SIG-M5 (cell line): ENCODE measurements around the gene GATAD2A.

Experiments used
- DNase-seq: peaks from one replicate; lab custom pipeline; 2025; lab: John Stamatoyannopoulos, UW

GATAD2A gene

DNA sequence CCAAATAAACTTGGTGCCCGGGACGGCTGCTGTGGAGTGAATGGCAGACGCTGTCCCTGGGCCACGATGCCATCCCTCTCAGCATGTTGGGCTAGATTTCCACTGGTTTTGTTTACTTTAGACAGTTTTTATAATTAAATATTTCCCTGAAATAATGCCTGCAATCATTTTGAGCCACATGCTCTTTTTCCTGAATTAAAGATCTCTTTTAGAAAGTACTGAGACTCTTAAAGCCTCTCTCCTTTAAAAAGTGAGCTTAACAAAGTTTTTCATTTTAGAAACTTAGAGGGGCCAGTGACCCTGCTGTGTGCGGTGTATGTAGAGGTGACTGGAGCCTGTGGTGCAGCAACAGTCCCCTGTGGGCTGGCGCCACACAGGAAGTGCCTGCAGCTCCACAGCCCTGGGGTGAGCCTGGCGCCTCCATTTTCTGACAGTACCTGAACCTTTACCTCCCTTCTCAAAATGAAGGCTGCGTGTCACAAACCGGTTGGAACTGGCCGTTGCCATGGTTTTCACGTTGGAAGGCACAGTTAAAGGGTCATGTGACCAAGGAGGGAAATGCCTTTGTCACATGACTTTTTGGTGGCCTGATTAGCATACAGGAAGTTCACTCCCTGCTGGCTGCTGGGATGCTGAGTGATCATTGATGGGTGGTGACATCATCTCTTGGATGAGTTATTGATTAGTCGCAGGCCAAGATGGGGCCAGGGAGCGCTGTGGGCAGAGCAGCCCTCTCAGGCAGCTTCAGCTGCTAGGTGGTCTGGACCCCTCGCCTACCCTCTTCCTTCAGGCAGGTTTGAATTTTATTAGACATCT, 83.6 kb downstream of the GATAD2A start:
- DNase-seq: peak; percentile 25

DNA sequence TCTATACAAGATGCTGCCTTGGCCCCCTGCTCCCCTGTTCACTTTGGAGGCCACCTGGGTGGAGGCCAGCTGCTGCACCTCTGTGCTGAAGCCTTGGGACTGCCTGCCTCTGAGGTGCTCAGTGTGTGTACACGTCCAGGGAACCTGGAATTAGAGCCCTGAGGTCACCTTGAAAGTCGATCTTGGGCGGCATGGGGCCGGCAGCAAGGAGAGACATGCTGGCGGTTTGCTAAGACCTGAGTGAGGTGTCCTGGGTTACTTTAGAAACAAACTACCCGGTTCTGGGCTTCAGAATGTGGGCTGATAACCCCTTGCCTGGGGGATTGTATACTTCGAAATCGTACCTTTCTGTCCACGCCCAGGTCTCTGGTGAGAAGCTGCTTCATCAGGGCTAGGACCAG, 84.3 kb downstream of the GATAD2A start:
- no peak for DNase-seq

DNA sequence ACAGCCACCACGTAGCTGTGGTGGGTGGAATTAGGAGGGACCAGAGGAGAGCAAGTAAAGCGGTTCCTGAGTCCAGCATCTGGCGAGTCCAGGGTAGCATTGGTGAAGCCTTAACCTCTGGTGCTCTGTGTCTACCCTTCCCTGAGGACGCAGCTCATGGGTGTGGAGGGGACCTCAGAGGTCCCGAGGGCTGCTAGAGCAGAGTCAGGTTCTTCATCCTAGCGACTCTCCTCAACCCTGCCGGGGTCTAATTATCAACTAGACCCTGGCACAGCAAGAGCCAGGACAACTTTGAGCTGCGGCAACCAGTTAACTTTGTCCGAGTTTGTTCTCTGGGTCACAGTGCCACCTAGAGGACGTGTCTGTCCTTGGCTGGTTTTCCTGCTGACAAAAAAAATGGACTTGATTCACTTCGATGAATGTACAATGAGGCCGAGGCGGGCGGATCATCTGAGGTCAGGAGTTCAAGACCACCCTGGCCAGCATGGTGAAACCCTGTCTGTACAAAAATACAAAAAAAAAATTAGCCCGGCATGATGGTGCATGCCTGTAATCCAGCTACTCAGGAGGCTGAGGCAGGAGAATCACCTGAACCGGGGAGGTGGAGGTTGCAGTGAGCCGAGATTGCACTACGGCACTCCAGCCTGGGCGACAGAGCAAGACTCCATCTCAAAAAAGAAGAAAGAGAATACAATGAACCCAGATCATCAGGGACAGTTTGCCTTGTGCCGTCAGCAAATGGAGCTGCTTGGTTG, 84.9 kb downstream of the GATAD2A start:
- DNase-seq: no peak

DNA sequence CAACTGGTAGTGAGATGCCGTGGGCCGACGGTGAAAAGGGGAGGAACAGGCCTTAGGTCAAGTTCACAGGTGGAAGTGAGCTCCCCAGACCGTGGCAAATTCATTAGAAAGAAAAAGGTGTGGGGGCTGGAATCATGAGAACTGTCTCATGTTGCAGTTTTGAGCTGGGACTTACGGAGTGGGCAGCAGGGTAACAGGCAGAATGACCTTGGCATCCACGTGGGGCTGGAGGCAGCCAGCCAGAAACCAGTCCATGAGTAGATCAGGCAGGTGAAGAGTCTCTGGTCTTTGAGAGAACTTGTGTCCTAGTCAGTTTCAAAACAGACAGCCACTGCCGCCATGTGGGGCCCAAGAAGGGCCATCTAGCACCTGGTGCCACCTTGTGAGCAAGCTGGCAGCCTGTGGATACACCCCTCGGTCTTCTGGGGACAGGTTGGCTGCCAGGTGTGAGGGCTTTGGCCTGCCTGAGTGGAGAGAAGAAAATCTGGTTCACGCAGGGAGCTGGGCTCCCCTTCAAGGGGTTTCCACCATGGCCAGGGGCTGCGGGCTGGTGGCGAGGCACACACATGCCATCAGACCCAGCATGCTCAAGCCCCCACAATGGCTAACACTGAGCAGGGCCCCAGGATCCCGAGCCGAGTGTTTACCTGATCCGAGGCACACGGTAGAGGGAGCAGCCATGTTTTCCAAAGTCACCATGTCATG, 86.0 kb downstream of the GATAD2A start:
- no peak for DNase-seq

DNA sequence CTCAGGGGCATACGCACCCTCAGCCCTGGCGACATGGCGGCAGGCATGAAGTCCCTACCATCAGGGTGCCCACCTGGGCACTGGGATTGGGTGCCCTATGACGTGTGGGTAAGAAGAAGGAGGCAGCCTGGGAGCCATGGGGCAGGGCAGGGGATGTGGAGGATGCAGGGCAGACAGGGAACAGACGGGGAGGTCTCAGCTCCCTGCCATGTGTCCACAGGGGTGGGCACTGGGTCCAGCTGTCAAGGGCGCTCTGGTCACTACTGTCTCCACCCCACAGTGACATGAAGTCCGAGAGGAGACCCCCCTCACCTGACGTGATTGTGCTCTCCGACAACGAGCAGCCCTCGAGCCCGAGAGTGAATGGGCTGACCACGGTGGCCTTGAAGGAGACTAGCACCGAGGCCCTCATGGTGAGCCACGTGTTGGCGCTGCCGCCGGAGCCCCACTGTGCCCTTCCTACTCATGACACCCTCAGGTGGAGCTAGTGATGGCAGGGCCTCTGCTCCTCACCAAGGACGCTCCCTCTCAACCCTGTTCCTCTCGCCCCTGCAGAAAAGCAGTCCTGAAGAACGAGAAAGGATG, 86.6 kb downstream of the GATAD2A start:
- no peak for DNase-seq

DNA sequence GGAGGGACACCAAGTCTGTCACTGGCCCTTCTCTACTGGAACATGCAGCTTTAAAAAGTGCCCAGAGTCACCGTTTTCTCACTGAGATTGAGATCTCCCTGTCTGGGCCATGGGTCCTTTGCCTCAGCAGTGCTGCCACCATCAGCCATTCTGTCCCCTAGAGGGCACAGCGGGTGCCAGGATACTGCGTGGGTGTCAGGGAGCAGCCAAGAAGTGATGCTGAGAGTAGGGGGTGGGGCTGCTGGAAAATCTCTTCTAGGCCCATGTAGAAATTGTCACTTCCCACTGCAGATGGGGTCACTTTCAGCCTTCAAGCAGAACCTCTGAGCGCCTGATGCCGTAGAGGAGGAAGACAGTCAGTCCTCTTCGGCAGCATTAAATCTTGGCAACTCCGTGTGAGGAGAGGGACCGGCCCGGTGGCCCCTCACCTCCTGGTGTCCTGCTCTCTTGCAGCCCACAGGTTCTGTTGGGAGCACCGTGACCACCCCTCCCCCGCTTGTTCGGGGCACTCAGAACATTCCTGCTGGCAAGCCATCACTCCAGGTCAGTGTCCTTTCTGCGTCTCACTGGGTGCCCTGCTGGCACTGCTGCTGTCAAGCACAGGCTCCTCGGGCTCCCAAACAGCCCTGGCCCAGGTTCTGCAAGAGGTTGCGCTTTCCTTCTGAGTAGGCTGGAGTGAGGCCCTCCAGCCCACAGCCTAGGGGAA, 88.5 kb downstream of the GATAD2A start:
- DNase-seq: no peak

DNA sequence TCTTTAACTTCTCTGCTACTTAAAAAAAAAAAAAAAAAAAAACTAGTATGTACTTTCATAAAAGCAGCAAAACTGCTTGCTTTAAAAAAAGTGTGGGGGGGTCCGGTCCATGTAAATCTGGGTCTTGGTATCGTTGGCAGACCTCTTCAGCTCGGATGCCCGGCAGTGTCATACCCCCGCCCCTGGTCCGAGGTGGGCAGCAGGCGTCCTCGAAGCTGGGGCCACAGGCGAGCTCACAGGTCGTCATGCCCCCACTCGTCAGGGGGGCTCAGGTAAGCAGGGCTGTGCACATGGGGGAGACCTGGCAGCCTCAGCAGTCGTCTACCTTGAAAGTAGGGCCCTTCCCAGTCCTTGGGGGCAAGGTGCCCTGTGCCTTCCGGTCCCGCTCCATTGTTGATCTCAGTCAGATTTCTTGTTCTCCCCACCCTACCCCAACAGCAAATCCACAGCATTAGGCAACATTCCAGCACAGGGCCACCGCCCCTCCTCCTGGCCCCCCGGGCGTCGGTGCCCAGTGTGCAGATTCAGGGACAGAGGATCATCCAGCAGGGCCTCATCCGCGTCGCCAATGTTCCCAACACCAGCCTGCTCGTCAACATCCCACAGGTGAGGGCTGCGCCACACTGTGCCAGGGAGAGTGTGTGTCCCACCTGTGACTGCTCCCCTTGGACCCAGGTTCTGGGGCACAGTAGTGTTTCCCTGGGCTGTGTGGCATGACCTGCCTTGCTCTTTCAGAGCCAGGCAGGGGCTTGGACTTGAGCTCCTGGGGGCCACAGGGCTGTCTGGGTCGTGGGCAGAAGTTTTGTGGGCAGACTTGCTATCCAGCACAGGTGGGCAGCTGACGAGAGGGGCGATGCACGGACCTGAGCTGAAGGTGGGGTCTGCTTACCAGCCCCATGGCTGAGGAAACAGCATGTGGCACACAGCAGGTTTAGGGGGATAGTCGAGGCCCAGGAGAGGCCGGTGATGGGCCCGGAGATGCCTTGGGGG, 90.4 kb downstream of the GATAD2A start:
- no peak for DNase-seq

DNA sequence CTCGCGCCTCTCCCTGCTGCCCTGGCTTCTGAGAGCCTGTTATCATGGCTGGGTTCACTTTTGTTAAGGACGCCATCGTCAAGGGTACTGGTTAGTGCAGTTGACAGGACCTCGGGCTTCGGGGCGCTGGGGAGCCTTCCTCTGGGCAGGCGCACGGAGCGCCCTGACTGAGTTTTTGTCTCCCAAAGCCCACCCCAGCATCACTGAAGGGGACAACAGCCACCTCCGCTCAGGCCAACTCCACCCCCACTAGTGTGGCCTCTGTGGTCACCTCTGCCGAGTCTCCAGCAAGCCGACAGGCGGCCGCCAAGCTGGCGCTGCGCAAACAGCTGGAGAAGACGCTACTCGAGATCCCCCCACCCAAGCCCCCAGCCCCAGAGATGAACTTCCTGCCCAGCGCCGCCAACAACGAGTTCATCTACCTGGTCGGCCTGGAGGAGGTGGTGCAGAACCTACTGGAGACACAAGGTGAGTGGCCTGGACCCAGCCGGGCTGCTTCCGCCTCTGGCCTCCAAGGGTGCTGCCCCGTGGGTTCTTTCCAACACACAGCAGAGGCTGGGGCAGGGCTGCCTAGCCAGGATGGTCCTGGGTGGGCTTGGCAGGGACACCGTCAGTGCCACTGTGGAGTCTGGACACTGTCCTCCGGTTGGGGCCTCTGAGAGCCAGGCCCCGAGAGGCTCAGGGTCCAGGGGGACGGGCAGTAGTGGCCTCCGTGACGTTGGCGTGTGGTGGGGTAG, 92.9 kb downstream of the GATAD2A start:
- DNase-seq: no peak

DNA sequence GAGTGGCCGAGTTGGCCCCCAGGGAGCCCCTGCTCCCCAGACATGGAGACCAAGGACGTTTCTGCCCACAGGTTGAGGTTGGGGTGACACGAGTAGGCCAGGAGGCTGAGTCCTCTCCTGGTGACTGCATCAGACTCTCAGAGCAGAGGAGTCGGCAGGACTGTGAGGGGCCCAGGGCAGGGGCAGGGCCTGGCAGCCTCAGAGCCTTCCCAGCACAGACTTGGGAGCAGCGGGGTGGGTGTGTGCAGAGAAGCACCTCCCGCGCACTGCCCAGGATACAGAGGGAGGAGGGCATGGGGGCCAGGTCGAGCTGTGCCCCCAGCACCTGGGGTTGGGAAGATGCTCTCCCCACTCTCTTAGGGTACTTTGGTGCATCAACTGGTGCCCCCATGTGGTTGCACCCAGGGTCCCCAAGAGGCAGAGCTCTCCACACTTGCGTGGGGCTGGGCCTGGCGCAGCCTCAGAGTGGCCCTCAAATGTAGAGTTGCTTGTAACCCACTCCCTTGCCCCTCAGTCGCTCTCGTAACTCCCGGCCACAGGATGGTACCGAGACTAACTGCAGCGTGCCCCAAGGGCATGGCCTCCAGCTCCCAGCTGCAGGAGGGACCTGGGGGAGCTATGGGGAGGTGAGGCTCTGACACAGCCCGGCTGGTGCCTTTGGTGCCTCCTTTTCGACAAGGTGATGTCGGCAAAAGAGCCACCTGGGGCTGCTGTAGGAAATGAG, 94.0 kb downstream of the GATAD2A start:
- no peak for DNase-seq

DNA sequence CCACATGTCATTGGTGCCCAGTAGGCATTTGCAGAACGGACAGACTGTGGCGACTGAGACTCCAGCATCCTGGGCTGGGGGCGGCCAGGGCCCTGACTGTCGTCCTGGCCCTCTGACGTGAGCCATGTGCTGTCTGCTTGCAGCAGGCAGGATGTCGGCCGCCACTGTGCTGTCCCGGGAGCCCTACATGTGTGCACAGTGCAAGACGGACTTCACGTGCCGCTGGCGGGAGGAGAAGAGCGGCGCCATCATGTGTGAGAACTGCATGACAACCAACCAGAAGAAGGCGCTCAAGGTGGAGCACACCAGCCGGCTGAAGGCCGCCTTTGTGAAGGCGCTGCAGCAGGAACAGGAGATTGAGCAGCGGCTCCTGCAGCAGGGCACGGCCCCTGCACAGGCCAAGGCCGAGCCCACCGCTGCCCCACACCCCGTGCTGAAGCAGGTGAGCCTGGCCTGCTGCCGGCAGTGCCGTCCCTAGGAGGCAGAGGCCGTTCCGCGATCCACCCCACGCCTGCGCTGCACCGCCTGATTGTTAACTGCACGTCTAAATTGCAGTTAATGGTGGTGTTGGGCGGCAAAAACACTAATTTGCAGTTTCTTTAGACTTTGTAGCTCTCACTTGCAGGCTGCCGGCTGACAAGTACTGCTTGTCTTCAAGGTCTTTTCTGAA, 95.6 kb downstream of the GATAD2A start:
- no peak for DNase-seq

DNA sequence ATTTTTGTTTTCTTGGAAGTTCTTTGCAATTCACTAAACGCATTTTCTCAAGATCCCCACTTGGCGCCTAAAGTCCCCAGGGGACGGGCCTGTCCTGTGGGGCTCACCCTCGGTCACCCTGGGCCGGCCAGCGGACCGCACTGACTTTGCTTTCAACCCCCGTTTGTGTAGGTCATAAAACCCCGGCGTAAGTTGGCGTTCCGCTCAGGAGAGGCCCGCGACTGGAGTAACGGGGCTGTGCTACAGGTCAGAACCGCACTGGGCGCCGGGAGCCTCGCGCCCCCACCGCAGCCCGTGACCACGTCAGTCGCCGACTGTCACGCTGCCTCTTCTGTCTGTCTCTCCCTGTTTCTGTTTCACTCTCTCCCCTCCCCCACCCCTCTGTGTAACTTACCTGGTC, 96.3 kb downstream of the GATAD2A start:
- no peak for DNase-seq

DNA sequence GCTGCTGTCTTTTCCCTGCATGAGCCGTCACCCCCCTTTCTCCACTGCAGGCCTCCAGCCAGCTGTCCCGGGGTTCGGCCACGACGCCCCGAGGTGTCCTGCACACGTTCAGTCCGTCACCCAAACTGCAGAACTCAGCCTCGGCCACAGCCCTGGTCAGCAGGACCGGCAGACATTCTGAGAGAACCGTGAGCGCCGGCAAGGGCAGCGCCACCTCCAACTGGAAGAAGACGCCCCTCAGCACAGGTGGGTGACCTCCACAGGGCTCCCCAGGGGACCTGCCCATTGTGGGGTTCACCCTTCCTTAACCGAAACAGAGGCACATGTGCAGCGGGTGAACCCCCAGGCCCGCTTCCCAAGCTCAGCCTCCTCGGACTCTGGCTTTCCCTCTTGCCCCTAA, 96.8 kb downstream of the GATAD2A start:
- DNase-seq: no peak

DNA sequence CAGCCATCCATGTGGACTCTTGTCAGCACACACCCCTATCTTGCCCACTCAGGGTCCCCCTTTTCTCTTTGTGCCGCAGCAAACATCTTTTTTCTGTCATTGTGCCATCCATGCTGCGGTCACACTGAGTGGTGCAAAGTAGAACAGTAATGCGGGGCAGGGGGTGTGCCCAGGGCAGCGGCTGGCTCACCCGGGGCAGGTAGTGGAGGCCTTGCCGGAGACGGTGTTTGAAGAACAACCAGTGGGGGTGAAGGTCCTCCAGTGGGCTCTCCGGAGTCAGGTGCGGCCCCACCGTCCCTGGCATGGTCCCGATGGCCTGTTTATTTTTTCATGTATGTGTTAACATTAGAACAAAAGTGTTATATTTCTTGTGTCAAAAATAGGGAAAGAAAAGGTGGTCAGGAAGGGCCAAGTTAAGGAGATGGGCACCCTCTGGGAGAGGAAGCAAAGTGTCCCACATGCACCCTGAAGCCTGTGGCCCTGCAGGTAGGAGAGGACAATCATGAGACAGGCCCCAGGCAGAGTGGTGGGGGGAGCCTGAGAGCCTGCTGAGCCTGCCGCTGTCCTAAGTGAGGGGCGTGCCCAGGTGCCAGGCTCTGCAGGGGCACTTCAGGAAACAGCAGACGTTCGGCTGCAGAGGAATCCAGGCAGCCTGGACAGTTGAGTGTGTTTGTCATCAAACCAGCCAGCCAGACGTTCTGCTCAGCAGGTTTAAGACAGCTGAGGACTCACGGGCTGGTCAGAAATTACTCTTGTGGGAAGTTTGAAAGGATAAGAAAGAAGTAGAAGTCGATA, 97.5 kb downstream of the GATAD2A start:
- DNase-seq: no peak

DNA sequence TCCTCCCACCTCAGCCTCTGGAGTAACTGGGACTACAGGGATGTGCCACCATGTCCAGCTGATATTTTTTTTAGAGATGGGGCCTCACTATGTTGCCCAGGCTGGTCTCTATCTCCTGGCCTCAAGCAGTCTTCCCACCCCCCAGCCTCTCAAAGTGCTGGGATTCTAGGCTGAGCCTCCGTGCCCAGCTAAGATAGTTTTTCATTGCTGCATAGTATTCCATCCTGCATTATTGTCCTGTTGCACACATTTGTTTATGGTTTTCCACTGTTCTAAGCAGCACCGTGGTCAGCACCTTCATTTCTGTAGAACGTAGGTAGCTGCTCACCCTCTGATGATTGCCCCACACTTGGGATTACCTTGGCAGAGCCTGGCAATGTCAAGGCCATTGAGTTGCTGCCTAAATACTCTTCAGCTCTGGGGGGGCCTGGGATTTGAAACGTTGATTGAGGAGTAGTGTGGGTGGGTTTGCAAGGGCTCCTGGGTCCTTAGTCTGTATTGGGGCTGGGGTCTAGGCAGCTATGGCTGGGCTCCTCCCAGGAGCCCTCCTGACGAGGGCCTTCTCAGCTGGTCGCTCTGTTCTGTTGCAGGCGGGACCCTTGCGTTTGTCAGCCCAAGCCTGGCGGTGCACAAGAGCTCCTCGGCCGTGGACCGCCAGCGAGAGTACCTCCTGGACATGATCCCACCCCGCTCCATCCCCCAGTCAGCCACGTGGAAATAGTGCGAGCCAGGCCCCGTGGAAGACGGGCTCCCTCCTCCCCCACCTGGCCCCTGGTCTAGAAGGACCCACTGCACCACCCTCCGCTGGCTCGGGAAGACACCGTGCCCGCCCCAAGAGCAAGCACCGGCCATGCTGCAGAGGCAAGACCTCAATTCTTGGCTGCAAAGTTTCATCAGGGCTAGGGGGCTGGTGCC, 99.5 kb downstream of the GATAD2A start:
- DNase-seq: no peak

DNA sequence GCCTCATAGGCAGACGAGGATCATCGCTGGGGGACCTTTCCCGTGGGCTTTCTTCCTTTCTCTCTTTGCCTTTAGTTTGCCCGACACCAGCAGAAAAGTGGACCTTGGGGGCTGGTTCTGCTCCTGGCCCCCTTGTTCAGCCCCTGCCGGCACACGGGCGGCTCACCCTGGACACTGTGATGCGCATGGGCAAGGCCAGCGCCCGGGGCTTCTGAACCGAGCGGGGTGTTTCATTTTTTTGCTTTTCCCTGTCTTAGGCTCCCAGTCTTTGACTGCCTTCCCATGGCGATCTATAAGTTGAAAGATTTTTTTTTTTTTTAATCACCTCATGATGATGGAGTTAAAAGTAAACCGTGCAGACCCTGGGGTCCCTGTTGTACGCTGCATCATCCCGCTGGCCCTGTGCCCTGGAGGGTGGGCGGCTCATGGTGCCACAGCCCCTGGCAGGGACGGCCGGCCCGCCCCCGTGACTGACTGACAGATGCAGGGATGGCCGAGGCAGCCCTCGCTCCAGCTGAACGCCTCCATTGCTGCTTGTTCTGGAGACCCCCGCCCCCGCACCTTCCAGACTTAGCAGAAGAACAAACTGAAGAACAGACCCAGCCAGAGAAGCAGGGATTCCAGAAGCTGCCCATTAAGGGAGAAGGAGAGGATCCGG, 100.3 kb downstream of the GATAD2A start:
- DNase-seq: no peak

DNA sequence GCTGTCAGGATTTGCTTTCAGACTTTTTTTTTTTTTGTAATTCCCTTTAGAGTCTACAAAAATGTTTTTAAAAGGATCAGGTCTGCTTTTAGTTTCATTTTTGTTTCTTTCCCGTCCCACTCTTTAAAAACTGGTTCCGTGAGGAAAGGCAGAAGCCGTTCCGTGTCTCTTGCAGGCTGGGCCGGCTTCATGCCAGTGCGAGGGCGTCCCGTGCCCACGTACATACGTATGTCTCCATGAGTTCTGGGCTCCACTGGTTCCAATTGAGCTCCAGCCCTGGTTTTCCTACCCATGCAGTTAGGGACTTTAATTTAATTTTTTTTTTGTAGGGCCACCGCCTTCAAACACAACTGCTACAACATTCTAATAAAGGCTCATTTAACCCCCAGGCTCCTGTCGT, 101.1 kb downstream of the GATAD2A start:
- DNase-seq: no peak
